22Rv1 (cell line): ENCODE measurements around the gene VEZT.

Experiments used
- CTCF ChIP-seq: fragments of 450-650 bp; IDR thresholded peaks from 2 replicates; pipeline ENCODE4 v1.5.1; 2017; ENCODE audit warnings: mild to moderate bottlenecking
- ZFX ChIP-seq: fragments of 450-650 bp; IDR thresholded peaks from 2 replicates; pipeline ENCODE4 v1.6.1; 2017; ENCODE audit warnings: antibody characterized with exemption, borderline replicate concordance

- TF ChIP-seq CTCF (no peak), ZFX (no peak)
Measured at GRCh38 chr12:95248095-95248494, 30.5 kb downstream of the VEZT start.
